ENCODE results near the gene ROBO1.
A peak's percentile ranks its signal among the peaks of the same experiment; 100 is the strongest.

ROBO1 gene

DNA sequence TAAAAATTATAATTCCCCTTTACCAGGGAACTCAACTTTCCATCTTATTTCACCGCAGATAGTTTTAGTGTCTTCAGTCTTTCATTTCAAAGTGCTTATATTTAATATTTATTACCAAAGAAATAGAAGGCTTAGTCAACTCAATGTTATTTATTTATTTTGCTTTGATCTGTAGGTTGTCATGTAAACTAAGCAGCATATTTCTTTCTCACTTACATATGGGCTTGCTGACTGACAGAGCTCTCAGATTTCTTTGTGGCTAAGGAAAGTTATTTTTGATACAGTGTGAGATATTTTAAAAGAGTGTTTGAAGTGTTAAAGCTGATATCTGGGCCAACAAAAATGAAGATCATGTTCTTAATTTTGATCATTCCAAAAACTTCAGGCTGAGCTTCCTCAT lies 331.4 kb downstream of the ROBO1 start:
- DNase-seq: no peak

DNA sequence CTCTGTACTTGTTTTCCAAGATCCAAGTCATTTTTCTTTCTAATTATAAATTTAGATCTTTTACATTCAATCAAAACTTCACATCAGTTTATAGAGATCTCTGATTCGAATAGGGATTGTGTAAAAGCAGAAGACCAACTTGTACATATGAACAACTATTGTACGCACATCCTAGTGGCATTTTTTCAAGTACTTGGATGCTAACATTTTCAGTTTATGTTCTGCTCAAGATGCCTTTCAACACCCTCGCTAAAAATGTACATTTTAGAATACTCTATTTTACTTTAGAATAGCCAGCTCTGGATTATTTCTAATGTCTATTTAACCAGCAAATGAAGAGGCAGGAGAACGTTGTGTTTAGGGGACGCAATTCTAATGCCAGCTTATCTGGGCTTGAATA lies 340.7 kb downstream of the ROBO1 start:
- no peak for DNase-seq

DNA sequence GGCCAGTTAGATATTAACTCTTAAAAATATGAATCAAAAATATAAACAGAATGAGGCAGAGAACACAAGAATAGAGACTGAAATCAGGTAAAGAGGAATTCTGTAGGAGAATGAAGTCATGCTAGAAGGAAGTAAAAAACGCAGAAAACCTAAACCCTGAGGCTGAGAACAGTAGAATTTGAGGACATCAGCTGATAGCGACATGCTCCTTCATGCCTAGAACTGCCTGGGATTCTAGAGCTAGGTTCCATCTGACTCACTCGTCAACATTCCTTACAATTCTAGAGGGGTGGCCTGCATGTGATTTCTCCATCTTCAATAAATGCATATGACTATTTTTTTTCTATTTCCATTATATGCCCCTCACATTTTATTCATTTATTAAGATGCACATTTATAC lies 343.0 kb downstream of the ROBO1 start:
- no peak for DNase-seq

DNA sequence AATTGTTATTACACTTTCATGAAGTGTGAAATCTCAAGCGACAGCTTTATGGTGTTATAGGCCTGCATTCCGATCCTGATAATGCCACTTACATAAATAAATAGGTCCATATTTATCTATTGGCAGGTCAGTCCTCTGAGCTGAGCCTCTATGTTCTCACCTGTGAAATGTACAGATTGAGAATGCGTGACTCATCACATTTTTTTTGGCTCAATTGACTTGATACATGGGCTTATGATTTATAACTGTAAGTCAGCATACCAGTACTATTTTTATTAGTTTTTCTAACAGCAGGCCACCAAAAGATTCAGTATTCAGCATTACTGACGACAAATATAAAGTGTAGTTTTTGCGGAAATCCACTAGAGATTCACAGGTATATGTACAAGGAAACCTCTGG lies 344.4 kb downstream of the ROBO1 start:
- no peak for DNase-seq

DNA sequence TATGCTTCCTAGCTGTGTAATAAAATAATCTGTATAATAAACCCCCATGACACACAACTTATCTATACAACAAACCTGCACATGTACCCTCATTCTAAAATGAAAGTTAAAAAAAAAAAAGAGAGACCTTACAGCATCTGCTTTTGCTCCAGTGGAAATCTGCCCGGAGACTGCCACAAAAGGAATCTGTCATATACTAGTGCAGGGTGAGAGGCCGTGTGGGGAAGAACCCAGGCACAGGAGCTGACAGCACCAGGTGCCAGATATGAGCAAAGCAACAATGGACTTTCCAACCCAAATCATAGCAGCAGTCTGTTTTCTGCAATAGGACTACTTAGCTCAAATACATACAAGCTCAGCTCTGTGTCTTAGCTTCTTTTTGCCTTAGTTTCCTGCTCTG lies 346.5 kb downstream of the ROBO1 start:
- no peak for DNase-seq

DNA sequence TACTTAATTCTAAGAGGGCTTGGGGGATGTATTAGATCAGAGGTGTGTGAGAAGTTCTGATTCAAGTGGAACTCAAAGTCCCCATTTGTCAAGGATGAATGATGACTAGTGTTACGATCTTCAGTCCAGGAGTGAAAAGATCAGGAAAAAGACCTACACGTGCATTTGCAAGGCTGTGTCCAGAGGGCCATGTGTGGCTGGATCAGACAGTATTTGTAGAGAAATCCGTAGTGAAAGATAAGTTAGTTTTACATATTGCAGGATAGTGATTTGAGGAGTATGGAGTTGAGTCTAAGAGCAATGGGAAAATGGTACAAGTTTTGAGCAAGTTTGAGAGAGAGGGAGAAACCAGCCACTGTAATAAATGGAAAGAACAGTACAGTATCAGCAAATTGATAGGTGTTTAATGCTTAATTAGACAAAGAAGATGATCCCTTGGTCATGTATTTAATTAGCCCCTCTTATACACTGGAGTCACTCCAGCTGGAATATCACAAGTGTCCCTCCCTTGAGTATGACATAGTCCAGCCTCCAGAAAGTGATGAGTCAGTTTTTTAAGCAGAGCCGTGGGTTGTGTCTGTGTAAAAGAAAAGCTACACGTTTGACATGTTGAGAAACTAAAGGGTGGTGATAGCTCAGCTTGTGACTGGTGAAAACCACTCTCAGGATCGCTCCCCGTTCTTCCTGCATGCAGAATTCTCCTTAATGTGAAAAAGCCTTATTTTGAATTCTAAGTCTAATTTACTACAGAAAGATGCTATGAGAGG lies 348.8 kb downstream of the ROBO1 start:
- no peak for DNase-seq

DNA sequence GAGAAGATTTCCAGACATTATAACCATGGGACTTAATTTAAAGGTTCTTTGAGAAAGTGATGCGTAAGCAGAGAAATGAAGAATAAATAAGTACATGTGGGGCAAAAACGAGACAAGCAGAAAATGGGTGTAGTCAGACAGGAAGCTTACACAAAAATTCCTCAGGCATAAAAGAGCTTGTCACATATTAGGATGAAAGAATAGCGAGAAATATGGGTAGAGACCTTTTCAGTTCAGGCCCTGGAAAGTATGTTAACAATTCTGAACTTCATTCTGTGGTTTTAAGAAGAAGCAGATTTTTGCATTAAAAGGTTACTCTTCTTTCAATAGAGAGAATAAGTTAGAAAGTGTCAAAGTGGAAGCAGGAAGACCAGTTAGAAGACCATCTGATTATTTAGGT lies 352.4 kb downstream of the ROBO1 start:
- DNase-seq: no peak

DNA sequence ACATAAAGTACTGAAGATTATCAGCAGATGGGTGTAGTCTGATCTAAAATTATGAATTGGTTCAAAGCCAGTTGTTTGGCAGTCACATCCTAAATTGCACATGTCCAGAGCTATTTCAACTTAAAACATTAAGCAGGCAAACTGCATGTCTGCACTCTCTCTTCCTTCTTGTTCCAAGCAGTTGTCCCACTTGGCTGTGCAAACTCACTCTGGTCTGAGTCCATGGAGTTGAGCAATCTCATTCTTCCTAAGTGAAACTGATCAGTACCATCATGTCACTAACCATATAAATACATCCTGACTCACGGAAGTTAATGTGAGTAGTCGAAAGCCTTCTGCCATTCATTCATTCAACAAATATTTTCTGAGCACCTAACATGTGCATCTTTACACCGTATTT lies 353.0 kb downstream of the ROBO1 start:
- no peak for DNase-seq

DNA sequence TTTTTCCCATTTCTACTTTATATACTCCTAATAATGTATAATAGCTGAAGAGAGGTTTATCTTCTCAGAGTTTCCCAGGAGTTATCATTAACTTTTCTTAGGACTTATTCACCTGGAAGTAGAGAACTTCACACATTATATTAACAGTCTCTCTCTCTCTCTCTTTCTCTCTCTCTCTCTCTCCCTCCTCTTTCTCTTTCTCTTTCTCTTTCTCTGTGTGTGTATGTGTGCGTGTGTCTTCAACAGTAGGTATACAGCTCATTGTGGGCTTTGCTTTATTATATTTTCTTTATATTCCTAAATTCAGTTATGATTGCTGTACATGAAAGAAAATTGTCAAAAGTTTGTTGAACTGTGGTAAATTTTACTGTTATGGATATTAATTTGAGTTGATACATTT lies 353.8 kb downstream of the ROBO1 start:
- no peak for DNase-seq

DNA sequence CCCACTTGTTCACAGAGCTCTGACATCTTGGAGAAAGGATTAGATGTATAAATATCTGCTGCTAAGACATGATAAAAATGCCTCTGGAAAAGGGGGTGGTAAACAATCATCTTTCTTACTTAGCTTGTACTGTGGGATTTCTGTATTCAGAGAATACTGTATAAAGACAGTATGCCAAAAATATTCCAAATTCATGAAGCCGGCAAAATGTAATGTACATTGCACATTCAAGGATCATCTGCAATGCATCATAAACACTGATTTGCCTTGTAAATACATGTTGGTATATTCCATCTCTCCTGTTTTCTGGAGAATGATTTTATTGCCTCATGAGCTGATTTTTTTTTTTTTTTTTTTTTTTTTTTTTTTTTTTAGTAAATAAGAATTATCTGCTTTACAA lies 355.3 kb downstream of the ROBO1 start:
- DNase-seq: no peak

DNA sequence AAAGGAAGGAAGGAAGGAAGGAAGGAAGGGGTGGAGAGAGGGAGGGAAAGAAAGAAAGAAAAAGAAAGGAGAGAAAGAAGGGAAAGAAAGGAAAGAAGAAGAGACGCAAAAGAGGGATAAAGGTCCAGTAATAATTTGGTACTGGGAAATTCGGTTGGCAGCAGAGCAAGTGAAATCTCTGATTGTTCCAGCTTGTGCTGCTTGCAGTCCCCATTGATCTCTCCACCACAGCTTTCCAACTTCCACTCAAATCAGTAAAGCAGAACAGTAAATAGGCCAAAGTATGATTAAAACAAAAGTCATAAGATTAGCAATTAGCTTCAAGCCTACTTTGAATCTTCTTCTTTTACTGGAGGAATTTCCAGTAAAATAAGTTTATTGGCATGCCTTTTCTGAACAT lies 357.2 kb downstream of the ROBO1 start:
- DNase-seq: no peak

DNA sequence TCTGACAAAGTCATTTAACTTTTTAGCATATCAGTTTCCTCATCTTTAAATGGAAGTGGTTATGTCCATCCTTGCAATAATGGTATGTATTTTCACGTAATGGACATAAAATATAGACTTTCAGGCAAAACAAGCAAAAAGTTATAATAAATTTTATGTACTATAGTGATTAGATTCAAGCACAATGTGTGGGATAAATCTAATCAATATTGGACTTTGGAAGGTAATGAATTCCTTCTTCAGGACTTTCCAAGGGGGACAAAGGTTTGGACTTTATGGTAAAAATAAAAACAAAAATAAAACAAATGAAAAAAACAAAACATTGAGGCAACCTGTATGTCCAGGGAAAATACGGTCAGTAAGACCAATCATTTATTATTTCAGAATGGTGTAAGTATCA lies 357.7 kb downstream of the ROBO1 start:
- DNase-seq: no peak

DNA sequence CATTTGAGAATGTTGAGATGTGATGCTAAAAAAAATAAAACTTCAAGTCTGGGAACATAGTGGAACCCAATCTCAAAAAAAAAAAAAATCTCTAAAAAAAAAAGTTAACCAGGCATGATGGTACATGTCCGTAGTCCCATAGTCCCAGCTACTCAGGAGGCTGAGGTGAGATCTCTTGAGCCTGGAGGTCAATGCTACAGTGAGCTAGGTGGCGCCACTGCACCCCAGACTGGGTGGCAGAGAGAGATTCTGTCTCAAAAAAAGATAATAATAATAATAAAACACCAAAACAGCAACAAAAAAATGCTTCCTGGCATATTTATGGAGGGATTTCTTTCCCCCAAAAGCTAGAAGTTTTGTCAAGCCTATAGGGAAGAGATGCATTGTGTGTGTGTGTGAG lies 361.6 kb downstream of the ROBO1 start:
- no peak for DNase-seq

DNA sequence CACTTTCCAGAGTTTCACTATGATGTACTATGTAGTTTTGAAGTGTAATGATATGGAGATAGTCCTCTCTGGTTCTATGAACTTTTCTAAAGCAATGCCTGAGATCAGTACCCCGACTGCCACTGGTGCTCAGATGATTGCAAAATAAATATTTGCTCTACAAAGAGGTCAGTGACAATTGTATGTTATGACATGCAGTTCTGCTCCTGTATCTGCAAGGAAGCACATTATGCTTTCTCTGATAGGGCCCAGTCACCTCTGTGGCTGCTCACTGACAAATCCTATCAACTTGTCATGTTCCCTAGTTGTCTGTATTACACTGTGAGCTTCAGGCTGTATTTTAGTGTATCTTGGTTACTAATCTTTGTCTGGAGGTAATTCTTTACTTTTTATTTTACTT lies 362.6 kb downstream of the ROBO1 start:
- DNase-seq: no peak

DNA sequence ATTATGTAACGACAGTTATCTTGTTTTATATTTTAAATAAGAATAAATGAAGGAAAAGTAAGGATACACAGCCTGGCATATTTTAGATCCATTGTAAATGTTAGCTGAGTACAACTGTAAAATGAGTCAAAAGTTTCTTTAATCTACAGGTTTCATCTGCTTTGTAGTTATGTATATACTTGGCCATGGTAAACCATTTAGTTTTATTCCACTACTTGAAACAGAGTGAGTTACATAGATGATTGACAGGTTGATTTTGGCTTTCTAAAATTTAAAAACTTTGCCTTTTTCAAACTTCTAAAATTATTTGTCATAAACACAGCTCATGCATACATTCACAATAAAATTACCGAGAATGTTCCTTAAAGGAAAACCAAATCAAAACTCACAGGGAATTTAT lies 371.2 kb downstream of the ROBO1 start:
- no peak for DNase-seq

DNA sequence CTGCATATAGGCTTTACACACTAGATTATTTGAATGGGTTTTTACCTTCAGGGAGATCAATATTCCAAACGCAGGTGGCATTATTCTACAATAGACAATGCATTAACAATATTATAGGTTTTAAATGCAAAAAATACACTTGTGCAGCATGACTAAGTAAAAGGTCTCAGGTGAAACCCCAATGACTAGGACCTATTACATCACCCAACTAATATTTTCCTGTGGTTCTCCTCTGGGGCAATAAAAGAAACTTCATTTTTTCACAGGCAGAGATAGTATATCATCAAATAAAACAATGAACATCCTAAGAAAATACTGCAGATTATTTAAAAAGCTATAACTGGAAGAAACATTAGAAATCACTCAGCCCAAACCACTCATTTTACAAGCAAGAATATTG lies 375.3 kb downstream of the ROBO1 start:
- no peak for DNase-seq

DNA sequence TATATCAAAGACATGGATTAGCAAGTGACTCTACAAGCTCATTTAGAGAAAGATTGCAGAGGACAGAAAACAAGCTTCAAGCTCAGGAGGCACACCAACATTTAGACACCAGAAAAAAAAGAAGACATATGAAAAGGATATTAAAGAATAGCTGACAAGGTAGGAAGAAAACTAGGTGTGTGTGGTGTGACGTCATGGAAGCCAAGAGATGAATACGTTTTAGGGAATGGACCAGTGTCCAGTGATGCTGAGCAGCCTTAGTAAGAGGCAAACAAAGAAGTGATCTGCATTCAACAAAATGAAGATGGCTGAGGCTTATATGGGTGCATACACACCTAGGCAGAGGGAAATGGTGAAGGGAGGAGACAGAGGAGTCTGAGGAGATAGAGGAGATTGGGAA lies 377.4 kb downstream of the ROBO1 start:
- no peak for DNase-seq

DNA sequence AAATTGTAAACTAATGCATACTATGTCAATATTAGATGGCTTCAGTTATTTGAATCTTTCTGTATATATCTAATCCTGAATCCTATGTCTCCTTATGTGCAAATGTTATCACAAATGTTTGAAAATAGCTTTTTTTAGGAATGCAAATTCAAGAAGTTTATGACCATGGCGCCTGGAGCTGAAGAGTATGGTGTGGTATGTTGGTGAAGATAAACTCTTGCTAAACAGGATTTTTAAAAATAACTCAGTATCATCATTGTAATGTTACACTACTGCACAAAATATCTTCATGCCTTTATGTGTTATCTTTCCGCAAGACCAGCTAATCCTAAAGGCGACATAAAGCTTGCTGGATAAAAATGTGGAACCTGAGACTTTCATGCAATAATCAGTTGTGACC lies 382.6 kb downstream of the ROBO1 start:
- no peak for DNase-seq

DNA sequence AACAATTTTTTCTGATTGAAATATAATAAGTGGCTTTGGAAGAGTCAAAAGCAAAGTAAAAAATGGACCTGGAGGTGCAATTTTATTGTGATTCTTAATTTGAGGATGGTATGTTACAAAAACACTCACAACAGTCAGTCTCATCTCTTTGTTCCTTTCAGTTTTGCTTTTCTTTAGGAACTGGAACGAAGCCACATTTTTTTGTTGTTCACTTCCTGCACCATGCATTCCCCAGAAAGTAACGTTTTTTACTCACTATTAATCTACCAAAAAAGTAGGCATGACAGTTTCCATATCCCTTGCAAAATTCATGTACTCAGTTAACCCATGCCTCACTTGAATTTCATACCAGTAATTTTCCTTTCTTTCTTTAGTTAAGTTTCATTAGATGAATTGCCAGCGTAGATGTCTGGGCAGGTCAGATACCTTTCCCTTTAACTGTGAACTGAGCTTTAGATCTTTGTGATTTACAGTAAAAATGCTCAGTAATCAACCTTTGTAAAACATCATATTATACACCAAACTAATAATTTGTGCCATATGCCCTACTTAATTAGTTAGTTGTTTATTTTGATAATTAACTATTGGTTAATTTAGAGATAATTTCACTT lies 384.3 kb downstream of the ROBO1 start:
- peak; percentile 2 for DNase-seq

DNA sequence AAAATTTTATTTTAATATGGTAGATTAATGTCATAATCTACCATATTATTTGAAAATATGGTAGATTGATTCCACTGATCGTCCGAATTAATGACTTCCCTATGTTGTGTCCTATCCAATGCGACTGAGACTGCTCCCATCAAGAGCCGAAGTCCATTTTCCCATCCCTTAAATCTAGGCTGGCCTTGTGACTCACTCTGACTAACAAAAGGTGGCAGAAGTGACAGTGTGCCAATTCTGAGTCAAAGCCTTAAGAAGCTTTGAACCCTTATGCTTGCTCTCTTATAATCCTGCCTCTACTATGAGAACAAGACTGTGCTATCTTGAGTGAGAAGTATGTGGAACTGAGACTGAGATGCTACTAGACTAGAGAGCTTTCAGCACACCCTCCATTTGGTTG lies 387.2 kb downstream of the ROBO1 start:
- no peak for DNase-seq

DNA sequence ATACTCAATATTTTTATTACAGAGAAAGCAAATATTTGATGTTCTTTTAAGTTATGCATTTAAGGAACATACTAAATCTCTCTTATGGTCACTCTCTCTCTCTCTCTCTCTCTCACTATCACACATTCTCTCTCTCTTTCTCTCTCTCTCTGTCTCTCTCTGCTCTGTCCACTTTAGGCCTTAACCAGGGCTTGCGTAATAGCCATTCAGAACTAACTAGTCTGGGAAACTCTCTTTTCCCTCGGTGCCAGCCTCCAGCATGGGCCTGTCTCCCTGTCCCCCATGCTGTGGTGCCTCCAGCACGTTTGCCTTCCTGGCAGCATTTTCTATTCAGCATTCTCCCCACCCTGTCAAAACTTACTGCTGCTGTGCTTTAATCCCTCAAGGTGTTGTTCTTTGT lies 389.7 kb downstream of the ROBO1 start:
- no peak for DNase-seq

DNA sequence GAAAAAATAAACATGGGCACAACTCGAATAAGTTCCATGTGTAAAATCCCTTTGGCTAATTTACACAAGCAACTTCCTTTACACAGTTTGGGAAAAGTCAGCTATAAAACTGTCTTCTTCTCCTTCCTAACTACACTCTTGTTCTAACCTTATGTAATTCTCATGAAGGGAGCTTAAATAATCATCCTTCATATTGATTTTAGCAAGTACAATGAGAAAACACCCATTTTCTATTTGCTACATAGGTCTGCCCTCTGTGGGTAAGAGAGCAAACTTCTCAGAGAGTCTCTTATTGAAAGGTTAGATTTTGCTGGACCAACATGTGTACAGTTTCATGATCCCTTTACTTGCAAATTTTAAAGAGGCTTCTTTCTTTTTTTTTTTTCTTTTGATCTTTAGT lies 398.5 kb downstream of the ROBO1 start:
- DNase-seq: no peak

DNA sequence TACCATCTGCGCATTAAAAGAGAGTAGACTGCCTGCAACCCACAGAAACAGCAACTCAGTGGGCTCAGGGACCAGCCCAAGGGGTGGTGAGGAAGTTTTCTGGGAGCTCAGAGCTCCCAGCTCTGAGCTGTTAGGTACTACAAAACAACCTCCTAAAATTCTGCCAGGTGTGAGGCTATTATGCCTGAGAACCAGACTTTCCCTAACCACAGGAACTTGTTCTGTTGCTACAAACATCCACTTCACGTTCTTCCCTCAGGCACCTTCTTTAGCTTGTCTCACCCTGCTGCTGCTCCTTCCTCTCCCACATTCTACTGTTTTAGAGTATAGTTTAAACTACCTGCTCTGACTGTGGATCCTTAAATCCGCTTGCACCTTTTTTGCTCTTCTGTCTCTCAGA lies 399.4 kb downstream of the ROBO1 start:
- DNase-seq: no peak

DNA sequence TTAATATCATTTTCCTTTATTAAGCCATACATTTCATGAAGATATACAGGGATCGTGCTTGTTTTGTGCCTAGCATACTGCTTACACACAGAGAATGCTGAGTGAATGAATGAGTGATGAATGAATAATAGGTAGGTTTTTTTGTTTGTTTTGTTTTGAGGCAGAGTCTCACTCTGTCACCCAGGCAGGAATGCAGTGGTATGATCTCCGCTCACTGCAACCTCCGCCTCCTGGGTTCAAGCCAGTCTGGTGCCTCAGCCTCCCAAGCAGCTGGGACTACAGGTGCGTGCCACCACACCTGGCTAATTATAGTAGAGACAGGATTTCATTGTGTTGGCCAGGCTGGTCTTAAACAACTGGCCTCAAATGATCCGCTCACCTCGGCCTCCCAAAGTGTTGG lies 400.0 kb downstream of the ROBO1 start:
- DNase-seq: no peak

DNA sequence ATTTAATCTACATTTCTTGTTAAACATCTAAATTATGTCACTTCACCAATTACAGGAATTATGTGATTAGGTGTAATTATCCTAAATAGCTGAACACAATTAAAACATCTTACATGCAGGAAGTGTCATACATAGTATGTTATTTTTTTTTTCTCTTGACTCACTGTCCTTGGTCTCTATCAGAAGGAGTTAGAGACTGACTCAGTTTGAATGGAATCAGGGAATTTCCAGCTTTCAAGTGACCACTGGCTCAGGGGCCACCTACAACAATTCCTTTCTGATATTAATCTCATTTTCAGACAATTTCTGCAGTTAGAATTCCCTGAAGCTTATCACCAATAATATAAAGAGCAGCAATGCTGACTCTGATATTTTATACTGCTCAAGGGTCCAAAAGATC lies 400.7 kb downstream of the ROBO1 start:
- peak; percentile 72 for DNase-seq
